Right ventricle myocardium inferior (tissue), 1 donor: Measurements from ENCODE around the gene DUSP28. TPM values are rescaled to one million over a fixed set of nuclear protein-coding genes. Genes with fewer than 3 reads are reported as not detected.

Experiments
- ATAC-seq: fragments of 200-7000 bp; cut with Tn5 transposase; one replicate; pipeline ENCODE4 v1.9.1; 2020; ENCODE audit warnings: mild to moderate bottlenecking, moderate library complexity
- DNase-seq: peaks from one replicate; pipeline ENCODE4 v3.0.0; 2021; ENCODE audit errors: missing footprints
- intact Hi-C: fragments of 100-400 bp; cut with DNase I; formaldehyde crosslinking; loops from one replicate; pipeline ENCODE4 v1.11.0; 2022
- total RNA-seq: library from RNA; stranded (reverse); fragmentation: NEBNext Ultra II Directional; extraction: Animal tissue kit (Norgen Biotek cat#: 25700); gene quantifications from one replicate; pipeline ENCODE4 v1.2.1, GENCODE V29; 2021
- donor health status: DM: no; HTN: yes; CAD: no; lungs with severe emphysema.

The DUSP28 gene
- total RNA-seq, 1 donor from 2014 or later, result 14.4 TPM

DNA sequence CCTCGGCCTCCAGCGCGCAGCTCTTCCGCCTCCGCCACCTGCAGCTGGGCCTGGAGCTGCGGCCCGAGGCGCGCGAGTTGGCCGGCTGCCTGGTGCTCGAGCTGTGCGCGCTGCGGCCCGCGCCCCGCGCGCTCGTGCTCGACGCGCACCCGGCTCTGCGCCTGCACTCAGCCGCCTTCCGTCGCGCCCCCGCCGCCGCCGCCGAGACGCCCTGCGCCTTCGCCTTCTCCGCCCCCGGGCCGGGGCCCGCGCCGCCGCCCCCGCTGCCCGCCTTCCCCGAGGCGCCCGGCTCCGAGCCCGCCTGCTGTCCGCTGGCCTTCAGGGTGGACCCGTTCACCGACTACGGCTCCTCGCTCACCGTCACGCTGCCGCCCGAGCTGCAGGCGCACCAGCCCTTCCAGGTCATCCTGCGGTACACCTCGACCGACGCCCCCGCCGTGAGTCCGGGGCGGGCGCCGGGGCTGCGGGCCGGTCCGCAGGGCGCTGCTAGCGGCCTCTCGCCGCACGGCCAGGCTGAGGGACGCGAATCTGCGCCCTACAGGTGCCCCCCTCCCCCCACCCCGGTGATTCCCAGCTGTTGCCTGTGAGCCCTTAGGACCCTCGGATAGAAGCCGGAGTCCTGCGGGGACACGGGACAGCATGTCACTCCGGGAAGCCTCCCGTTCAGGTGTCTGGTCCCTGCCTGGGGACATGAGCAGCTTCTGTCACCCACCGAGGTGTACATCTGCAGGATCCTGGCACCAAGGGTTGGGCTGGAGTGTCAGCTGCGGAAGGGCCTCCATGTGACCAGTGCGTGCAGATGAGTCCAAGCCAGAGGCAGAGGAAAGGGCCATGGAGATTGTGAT lies 8.7 kb downstream of the DUSP28 start:
- peak; percentile 88 for DNase-seq
- intact Hi-C loops, result loop anchor here (1.0 kb wide), 1 partner anchor 17 kb away; the partner anchor contains the start of gene CAPN10
- peak; percentile 10 for ATAC-seq

DNA sequence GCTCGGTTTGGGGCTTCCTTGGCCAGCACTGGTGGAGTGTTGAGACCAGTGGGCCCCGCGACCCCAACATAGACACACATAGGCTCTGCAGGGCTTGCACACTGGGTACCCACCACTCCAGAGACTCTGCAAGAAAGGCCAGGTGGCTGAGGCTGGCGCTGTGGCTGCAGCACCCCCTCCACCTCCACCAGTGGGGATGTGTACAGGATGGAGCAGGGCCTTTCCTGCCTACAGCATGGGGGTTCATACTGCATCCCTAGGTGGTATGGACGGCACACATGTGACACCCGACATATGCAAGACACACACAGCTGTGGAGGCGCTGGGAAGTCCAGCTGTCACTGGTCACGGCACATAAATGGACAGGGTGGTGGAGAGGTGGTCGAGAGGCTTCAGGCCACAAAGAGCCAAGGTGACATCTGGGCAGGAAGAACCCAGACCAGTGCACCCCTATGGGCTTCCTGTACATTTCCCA lies 9.4 kb downstream of the DUSP28 start:
- DNase-seq (no peak), ATAC-seq (no peak)
- intact Hi-C loops, result no loop called here

DNA sequence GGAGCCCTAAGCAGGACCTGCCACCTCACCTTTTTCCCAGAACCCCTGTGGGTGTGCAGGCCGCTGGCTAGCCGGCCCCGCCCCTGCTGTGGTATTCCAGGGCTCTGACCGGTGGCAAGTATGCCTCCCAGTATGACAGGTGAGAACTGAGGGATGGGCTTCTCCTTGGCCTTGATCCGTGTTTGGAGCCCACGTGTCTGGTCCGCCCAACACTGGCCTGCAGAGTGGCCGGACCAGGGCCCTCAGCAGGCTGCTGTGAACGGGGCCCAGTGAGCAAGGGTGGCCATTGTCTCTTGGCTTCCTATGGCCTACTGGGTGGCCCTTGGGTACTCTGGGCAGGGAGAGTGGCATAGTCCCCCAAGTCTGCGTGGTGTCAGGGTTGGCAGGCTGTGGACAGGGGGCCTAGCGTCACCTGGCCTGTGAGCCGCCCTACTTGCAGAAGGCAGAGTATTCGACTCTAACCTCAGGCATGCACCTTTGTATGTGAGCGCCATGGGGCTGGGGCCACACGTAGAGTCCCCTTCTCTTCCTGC lies 9.9 kb downstream of the DUSP28 start:
- ATAC-seq (no peak), DNase-seq (peak; percentile 50)
- intact Hi-C loops, result no loop called here

DNA sequence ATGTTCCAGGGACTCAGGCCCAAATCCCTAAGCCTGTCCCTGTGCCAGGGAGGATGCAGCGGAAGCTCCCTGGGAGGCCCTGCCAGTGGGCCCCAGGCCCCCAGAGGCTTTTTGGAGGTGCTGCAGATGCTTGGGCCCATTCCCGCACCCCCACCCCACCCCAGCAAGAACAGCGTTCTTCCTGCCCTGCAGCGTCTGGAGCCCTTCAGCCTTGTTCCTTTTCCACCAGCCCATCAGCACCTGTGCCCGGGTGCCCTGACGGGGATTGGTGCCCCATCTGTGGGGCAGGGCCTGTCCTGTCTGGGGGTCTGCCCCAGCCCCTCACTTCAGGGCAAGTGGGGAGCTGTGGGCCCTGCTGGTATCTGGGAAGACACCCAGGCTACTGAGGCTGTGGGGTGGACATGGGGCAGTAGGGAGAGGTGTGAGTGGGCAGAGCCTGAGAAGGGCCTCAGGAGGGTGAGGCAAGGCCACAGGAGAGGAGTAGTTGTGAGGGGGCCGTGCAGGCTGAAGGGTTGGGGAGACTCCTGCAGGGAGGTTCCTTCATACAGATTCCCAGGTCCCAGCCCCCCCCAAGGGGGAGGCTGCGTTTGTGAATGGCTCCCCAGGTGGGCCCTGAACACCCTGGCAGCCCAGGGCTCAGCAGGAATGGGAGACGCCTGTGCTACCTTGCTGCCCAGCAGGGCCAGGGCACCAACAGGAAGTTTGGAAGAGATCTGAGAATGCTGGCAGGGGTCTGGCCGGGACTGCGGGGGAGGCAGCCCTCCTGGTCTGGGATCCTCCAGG lies 10.6 kb downstream of the DUSP28 start:
- ATAC-seq, result no peak
- DNase-seq, result peak; percentile 58

DNA sequence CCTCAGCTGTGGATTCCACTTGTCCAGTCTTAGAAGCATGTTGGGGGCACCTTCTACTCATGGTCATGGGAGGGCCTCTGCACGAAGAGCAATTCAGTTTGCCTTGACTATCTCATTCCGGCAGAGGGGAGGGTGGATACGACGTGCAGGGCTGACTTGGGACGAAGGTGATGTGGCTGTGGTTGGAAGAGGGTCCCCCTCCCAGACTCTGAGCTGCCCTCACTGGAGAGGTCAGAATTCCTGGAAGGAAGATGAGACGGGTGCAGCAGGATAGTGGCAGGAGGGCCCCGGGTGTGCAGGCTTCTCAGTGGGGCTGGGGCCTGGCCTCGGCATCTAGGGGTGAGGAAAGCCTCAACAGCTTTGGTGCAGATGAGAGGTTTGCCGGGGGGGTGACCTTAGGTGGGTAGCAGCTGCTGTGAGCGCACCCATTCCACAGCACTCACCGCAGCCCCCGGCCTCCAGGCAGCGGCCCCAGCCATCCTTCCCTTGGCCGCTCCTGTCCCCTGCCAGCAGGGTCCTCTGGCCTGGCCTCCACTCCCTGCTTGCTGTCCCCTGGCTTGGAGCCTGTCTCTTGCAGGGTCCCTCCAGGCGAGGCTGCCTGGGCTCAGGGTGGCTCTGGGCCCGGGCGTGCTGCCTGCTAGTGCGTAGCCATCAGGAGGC lies 11.3 kb downstream of the DUSP28 start:
- intact Hi-C loops, result no loop called here
- DNase-seq, result peak; percentile 40
- no peak for ATAC-seq

More for the DNA sequence above, 10.6 kb downstream of the DUSP28 start:
- intact Hi-C loops, result no loop called here

DNA sequence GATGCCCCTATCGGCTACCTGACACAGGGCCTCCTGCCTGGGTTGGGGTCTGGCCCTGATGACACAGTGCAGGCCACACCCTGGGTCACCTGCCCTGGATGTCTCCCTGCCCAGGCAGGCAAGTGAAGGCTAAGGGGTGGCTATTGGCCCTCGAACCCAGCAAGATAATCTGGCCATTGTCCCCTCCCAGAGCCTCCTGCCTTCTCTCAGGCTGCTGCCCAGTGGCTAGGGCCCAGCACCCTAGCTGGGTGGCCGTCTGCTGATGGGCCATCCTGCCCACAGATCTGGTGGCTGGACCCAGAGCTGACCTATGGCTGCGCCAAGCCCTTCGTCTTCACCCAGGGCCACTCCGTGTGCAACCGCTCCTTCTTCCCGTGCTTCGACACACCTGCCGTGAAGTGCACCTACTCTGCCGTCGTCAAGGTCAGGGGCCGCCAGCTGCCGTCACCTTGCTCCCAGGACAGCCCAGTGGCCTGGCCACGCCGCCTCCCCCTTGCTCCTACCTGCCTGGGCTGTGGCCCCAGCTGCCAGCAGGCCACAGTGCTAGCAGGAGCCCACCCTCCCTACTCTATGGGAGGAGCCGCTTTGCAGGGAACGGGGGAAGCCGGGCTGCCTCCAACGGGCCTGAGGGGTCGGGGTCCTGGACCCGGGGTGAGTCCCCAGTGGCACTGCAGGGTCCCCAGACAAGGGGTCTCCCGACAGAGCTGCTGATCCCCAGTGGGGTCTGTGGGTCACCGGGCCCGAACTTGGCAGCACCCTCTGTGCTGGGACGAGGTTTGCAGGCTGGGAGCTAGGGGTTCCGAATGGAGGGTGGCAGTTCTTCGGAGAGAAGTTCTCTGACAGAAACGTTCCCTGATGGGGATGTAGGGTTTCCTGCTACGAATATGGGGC lies 12.2 kb downstream of the DUSP28 start:
- intact Hi-C loops, result loop anchor here (1.0 kb wide), 1 partner anchor 32 kb away; no protein-coding TSS in a partner anchor
- ATAC-seq (no peak), DNase-seq (peak; percentile 44)

DNA sequence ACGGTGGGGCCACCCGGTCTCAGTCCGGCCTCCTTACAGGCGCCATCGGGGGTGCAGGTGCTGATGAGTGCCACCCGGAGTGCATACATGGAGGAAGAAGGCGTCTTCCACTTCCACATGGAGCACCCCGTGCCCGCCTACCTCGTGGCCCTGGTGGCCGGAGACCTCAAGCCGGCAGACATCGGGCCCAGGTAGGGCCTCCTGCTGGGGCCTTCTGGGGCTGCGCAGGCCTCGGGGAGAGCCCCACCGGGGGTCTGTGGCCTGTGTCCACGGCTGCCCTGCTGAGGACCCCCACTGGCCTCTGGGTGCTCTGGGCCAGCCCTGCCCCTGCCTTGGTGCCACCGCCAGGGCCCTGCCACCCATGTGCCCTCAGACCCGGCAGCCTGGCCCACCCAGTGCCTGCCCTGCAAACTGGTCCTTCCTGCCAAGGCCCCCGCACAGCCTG lies 12.9 kb downstream of the DUSP28 start:
- ATAC-seq (no peak), DNase-seq (peak; percentile 45)
- intact Hi-C loops, result no loop called here

DNA sequence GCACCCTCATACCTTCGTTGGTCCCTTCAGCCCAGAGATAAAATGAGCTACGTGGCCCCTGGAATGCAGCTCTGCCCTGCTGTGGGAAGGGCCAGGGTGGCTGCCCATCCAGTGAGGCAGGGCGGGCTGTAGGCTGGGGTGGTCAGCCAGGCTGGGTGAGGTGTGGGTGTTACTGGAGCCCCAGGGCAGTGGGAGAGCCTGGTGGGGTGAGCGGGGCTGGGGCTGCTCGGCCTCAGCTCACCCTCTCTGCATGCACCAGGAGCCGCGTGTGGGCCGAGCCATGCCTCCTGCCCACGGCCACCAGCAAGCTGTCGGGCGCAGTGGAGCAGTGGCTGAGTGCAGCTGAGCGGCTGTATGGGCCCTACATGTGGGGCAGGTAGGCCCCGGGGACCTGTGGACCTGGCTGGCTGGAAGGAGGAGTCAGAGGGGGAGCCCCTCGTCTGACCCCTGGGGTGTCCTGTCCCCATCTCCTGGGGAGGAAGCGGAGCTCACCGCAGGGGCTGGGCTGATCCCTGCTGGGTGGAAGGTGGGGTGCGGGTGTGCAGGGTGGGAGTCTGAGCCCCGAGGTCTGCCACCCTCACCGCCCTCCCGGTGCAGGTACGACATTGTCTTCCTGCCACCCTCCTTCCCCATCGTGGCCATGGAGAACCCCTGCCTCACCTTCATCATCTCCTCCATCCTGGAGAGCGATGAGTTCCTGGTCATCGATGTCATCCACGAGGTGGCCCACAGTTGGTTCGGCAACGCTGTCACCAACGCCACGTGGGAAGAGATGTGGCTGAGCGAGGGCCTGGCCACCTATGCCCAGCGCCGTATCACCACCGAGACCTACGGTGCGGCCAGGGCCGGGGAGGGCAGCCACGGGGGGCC lies 13.6 kb downstream of the DUSP28 start:
- peak; percentile 51 for DNase-seq
- intact Hi-C loops, result no loop called here
- no peak for ATAC-seq

DNA sequence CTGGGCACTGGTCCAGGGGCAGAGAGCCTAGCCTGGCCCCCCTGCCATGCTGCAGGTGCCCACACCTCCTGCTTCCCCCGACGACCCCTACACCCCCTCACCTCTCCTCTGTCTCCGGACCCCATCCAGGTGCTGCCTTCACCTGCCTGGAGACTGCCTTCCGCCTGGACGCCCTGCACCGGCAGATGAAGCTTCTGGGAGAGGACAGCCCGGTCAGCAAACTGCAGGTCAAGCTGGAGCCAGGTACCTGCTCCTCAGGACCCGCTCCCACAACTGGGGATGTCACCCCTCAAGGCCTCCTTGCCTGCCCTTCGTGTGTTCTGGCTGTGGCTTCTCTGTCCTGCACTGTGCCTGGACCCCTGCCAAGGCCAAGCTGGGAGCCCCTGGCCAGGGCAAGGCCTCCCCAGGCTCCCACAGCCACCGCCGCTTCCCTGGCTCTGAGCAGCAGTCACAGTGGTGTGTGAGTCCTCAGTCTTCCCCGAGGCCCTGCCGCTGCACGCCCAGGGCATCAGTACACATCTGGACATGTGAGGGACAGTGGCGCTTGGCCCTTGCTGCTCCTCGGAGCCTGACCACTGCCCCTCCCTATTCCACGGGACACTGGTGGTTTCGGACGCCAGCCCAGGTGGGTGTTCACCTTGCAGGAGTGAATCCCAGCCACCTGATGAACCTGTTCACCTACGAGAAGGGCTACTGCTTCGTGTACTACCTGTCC lies 14.4 kb downstream of the DUSP28 start:
- intact Hi-C loops, result no loop called here
- ATAC-seq (no peak), DNase-seq (peak; percentile 70)

DNA sequence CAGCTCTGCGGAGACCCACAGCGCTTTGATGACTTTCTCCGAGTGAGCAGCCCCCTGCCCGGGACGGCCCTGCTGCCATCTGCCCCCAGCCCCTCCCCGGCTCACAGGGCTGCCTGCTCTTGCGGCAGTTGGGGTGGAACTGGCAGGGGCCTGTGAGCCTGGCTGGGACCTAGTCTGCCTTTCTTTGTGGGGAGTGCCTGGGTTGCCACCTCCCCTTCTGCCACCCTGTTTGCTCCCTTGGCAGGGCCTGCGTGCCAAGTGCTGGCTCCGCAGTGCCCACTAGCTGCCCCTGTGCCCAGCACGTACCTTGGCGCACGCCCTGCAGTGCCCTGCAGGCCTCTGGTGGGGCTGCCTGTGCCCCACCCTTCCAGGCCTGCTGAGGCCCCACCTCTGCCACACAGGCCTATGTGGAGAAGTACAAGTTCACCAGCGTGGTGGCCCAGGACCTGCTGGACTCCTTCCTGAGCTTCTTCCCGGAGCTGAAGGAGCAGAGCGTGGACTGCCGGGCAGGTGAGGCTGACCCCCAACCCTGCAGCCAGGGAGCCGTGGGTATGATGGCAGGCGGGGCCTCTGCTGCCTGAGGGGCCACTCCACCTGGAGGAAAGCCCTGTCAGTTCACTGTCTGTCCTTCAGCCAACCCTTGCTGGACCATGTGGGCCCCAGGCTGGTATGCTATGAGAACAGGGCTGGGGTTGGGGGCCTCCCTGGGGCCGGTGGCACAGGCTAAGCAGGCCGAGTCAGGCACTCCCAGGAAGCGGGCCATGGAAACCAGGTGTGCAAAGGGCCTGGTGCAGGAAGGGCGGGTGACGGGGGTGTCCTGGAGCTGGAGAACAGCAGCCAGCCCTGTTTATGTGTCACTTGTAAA lies 15.2 kb downstream of the DUSP28 start:
- ATAC-seq (no peak), DNase-seq (peak; percentile 50)
- intact Hi-C loops, result no loop called here

DNA sequence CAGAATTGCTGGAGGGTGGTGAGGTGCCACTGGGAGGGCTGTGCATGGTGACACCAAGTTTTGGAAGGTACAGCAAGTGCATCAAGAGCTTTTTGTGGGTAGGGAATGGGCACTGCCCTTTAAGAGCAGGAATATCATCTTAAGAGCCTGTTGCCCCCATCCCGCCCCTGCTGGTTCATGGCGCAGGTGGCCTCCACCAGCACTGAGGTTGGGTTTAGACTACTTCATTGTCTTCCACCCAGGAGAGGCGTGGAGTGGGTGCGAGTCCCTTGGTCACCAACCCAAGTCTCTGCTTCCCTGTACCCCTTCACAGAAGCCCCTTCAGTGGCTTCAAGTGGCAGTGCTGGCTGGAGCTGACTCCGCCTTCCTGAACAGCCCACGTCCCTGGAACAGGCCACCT lies 15.9 kb downstream of the DUSP28 start:
- intact Hi-C loops, result no loop called here
- DNase-seq, result no peak

DNA sequence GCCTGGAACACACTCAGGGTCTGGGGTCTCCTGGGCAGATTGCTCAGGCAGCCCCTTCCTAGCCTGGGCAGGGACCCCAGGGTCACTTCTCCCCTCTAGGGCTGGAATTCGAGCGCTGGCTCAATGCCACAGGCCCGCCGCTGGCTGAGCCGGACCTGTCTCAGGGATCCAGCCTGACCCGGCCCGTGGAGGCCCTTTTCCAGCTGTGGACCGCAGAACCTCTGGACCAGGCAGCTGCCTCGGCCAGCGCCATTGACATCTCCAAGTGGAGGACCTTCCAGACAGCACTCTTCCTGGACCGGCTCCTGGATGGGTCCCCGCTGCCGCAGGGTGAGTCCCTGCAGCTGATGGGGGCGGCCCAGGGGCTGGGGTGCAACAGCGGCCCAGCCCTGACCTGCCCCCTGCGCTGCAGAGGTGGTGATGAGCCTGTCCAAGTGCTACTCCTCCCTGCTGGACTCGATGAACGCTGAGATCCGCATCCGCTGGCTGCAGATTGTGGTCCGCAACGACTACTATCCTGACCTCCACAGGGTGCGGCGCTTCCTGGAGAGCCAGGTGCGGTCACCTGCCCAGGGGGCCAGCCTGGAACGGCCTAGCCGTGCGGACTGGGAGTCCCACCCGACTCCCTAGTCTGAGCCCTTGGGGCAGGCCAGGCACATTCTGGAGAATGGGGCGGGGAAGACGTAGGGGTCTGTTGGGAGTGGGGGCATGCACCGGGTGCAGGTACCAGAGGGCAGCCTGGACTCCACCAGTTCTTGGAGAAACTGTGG lies 16.5 kb downstream of the DUSP28 start:
- DNase-seq (peak; percentile 55), ATAC-seq (no peak)
- intact Hi-C loops, result no loop called here

More for the DNA sequence above, 15.9 kb downstream of the DUSP28 start:
- ATAC-seq, result no peak

DNA sequence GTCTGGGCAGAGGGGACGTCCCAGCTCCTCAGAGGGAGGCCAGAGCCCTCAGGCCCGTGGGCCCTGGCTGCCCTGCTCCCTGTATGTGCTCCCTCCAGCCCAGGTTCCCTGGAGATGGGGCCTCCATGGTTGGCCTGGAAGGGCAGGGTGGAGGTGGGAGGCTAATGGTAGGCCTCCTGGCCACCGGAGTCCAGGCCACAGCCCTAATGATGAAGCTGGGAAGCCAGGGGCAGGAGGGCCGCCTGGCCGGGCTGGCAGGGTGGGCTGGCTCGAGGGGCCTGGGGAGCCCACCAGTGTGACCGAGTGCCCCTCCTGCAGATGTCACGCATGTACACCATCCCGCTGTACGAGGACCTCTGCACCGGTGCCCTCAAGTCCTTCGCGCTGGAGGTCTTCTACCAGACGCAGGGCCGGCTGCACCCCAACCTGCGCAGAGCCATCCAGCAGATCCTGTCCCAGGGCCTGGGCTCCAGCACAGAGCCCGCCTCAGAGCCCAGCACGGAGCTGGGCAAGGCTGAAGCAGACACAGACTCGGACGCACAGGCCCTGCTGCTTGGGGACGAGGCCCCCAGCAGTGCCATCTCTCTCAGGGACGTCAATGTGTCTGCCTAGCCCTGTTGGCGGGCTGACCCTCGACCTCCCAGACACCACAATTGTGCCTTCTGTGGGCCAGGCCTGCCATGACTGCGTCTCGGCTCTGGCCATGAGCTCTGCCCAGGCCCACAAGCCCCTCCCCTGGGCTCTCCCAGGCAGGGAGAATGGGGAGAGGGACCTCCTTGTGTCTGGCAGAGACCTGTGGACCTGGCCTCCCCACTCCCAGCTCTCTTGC lies 17.3 kb downstream of the DUSP28 start:
- no peak for DNase-seq
- intact Hi-C loops, result no loop called here
- no peak for ATAC-seq

DNA sequence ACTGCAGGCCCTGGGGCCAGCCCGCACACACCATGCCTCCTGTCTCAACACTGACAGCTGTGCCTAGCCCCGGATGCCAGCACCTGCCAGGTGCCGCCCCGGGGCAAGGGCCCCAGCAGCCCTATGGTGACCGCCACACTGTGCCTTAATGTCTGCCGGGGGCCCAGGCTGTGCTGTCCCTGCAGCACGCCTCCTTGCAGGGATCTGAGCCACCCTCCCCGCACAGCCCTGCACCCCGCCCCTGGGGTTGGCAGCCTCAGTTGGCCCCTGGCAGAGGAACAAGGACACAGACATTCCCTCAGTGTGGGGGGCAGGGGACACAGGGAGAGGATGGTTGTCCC lies 17.9 kb downstream of the DUSP28 start:
- DNase-seq (peak; percentile 63), ATAC-seq (peak; percentile 8)
- intact Hi-C loops, result no loop called here
